HG02642 (cell line): ENCODE results near the gene PLCB4.

Experiments used
- ATAC-seq: cut with Tn5 transposase; IDR thresholded peaks from one replicate; pipeline ENCODE4 v1.9.1; 2021; ENCODE audit warnings: mild to moderate bottlenecking; ENCODE audit not compliant: unreplicated experiment, poor library complexity

The PLCB4 gene

DNA sequence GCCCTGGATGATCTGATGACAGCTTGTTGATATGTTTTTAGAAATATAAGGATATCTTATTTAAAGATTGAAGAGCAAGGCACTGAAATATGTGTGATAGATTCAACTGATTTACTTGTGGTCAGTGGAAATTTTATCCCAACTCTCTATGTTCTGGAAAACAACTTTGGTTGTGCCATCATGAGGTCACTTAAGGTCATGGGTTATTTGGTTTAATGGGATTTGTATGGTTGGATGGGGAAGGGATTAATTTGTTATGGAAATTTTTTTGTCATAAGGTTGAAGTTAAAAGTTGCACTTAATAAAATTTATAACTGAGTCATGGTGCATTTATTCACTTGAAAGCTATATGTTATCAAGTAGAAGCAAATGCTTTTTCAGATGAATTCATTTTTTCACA is 231.2 kb downstream of the PLCB4 start:
- ATAC-seq, result no peak

DNA sequence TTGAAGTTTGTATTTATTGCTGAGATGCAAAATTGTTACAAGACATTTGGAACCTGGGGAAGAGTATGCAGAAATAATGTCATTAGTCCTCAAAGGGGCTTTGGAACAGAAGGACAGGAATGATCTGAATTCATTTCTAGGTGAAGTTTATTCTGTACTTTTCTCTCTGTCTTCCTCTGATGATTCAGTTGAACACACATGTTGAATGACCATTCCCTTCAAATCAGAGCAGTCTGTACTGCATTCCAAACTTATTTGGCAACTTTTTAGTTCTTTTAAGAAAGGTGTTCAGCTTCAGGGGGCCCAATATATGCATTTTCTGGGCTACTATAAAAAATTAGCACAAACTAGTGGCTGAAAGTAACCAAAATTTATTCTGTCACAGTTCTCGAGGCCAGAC is 231.6 kb downstream of the PLCB4 start:
- ATAC-seq, result no peak

DNA sequence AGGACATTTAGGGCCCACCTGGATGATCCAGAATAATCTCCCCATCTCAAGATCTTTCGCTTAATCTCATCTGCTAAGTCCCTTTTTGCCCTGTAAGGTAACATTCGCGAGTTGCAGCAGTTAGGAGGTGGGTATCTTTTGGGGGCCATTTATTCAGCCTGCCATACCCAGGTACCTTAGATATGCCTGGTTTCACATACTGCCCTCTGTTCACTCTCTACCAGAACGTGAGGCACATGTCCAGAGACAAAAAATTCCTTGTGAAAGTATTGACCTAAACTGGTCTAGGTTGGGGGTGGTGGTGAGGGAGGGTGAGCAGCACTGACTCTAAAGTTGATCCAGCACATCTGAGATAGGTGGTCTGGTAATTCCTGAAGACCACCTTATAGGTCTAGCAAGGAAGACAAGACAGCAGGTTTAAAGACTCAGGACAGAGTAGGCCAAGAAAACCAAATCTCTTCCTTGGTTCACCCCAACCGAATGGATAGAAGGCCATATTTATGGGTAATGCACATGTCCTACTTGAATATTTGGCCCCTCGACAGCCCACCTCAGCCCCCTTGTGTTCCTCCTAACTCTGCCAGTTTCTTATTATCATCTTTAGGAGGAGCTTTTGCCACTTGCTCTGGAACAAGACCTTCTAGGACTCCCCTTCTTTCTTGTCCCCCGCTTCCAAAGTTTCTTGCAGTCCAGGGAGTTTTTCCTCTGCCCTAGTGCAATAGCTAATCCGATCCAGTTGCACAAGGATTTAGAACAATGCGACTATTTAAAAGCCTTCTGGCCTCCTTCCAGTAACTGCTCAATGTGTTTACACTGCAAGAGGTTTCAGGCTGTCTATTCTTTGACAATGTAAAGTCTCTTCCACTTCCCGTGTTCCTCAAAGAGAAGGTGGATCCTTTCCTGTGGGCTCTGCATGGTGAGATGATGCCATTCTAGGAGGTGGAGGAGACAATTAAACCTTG is 232.5 kb downstream of the PLCB4 start:
- no peak for ATAC-seq

DNA sequence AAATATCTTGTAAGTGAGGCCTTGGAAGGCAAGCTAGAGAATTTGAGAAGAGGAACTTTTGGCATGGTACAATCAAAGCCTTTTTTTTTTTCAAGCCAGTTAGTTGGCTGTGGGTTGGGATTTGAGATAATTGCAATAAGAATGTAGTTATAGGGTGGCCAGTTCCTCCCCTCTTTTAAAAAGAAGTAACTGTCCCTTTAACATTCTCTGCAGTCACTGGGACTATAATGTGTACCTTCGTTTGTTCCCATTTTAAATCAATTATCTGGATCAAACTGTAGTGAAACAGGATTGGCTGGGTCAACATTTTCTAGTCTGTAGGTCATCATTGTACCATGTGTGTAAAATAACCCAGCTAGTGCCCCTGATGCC is 233.2 kb downstream of the PLCB4 start:
- ATAC-seq, result no peak

DNA sequence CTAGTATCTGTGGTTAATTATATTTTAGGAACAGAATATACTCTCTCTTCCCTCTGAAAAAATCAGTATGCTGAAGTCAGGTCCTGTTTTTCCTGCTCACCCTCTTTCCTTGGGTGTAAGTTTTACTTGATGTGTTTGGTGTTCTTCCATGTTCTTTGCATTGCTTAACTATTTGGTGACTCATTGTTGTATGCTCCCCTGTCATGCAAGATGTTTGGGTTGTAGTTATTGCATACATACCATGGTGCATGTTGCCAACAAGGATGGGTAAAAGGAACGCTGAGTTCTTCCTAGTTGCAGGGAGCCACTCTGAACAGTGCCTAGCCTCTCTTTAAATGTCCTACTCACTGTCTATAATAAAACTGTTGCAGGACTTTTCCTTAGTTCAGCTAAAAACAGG is 237.6 kb downstream of the PLCB4 start:
- ATAC-seq, result no peak

DNA sequence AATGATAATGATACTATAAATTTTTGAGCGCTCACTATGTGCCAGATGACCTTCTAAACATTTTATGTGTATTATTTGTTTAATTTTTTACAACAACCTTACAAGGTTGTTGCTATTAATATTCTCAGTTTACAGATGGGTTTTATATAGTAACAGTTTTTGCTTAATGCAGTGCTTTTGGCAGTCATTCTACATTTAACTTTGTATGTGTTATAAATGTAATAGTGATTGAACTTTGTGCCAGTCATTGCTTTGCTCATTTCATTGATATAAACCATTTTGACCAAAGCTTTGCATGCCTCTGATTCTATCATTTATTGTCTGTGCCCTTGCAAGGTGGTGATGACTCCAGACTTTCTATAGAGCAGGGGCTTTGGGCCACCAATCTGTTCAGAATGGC is 239.2 kb downstream of the PLCB4 start:
- ATAC-seq, result no peak

DNA sequence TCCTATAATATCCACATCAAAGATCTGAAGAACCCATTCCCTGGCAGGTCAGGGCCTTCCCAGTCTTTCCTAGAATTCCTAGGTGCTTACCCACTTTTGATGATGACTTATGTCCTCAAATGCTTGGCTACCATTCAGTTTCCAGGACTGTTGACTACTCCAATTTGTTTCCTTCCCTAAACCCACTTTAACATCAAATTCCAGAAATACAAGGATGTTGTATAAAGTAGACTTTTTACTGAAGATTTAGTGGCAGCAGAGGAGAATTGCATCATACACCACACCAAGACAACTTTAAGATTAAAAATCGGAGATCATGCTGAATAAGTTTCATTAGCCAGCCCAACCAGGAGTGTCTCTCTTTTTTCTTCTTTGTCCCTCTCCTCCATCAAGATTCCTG is 242.2 kb downstream of the PLCB4 start:
- no peak for ATAC-seq

DNA sequence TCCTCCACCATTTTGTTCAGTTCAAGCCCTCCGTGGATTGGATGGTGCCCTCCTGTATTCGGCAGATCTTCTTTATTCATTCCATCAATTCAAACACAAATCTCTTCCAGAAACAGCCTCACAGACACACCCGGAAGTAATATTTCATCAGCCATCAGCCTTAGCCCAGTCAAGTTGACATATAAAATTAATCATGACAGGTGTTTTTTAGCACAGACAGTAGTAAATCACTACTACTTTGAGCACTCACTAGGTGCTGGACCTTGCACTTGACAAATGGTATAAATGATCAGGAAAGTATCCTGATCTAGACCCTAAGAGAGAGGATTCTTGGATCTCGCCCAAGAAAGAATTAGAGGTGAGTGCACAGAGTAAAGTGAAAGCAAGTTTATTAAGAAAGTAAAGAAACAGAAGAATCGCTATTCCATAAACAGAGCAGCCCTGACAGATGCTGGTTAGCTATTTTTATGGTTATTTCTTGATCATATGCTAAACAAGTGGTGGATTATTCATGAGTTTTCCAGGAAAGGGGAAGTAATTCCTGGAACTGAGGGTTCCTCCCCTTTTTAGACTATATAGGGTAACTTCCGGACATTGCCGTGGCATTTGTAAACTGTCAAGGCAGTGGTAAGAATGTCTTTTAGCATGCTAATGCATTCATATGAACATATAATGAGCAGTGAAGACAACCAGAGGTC is 250.9 kb downstream of the PLCB4 start:
- no peak for ATAC-seq

DNA sequence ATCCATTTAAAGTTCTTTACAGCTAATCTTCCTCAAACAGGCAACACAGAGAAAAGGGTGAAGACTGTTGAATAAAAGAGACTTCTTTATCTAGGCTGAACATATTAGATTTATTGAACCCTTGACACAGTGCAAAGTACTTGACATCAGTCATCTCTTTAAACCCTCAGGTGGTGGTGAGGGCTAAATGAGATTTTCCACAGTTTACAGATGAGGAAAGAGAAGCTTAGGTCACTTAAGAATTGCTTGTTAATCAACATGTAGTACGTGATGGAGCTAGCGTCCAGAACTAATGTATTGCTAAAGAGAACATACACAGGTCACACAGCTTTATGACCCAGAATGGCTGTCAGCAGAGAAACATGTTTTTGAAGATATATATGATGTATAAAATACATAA is 252.1 kb downstream of the PLCB4 start:
- ATAC-seq, result no peak

DNA sequence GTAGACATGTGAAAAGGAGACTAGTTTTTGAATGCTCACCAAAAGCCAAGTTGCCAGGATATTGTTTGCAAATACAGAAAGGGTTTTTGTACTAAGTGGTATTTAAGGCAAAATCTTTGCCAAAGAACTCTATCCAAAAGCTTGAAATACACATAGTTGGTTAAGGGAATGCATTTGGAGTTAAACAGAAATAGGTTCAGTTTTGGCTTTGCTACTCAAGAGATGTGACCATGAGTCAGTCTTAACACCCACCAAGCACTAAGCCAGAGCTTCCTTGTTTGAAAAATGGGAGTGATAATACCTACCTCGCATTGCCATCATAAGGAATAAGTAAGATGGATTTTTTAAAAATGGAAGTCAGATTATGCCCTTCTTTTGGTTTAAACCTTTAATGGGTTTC is 253.8 kb downstream of the PLCB4 start:
- ATAC-seq, result no peak

DNA sequence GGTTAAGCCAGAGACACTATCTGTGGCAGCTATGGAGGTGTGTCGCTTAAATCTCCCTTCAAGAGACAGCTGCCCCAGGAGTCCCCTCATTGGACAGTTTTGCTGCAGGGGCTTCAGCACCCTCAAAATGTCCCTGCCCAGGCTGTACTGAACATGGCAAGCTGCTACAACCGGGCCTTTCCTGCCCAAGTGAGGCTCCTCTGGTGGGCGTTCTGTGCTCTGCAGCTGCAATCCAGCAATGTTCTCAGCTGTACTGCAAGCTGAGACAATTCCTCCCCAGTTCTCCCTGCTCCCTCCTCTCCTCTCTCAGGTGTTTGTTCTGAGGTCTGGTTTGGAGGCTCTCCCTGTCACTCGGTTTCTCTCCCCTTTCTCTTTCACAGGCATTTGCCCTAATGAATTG is 254.7 kb downstream of the PLCB4 start:
- ATAC-seq, result no peak

DNA sequence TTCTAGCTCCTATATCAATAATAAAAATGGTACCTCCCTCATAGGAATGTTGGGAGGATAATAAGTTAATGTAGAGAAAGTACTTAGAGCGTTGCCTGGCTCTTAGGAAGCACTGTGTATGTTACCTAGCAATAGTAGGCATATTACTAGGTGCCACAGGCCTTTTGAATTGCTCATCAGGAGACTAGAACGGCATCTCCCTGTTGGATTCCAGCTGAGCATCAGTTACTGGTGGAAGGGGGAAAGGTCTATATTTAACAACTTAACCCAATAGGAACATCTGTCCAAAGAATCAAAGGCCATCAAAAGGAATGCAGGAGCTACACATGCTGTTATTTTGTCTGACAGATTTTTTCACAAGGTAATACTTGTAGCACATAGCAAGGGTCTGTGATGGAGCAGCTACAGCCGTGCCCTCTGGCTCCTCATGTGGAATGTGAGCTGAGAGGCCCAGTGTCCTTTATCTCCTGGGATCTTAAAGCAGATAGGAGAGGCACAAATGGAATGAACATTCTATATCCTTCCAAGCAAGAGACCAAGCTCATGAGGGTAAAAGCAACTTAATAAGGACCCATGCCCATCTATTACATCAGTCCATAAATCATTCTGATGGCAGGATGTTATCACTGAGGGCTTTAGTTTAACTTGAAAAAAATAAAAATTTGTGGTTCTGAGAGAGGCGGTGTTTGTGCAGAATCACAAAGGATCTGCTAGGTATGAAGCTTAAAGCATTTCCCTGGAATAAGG is 260.6 kb downstream of the PLCB4 start:
- no peak for ATAC-seq

DNA sequence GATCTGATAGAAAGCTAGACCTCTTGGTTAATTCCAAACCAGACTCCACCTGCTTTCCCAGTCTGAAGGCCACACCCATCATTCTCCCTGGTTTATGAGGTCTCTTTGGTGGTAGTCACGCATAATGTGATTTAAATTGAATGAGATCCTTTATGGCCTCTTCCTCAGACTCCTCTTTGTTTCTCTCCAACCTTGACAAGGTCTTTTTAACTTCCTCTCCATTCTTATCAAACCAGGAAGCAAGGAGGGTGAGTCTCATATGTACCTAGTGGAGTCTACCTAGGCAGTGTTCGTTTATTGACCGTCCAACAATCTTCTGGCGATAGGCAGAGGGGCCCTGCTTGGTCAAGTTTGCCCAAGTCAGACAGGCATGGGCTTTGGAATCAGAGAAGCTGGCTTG is 261.3 kb downstream of the PLCB4 start:
- ATAC-seq, result no peak

DNA sequence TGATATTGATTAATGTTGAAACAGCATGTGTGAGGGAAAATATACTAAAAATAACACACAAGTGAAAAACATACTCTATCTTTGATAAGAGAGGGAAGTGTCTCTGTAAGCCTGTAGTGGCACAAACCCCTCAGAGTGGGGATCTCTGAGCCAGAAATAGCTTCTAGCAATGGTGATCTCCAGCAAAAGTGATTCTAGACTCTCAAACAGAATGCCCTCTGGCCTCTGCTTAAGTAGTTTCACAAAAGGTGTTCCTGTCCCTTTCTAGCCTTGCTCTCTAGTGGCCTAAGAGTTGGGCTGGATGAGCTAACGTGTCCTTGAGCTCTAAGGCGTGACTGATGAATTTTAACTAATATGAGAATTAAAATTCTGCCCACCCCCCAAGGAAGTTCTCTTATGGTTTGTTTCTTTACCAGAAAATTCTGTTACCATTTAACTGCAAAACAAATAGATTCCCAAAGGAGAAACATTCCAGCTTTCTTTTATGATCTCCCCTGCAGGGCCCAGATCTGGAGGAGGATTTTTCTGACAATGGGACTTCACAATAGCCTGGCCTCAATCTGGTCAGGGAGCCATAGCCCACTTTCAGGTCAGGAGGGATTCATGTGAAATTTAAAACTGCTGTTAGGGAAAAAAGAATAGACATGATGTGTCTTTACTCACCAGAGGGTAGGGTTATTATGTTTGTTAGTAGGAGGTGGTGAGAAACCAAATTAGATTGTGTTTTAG is 263.0 kb downstream of the PLCB4 start:
- no peak for ATAC-seq

DNA sequence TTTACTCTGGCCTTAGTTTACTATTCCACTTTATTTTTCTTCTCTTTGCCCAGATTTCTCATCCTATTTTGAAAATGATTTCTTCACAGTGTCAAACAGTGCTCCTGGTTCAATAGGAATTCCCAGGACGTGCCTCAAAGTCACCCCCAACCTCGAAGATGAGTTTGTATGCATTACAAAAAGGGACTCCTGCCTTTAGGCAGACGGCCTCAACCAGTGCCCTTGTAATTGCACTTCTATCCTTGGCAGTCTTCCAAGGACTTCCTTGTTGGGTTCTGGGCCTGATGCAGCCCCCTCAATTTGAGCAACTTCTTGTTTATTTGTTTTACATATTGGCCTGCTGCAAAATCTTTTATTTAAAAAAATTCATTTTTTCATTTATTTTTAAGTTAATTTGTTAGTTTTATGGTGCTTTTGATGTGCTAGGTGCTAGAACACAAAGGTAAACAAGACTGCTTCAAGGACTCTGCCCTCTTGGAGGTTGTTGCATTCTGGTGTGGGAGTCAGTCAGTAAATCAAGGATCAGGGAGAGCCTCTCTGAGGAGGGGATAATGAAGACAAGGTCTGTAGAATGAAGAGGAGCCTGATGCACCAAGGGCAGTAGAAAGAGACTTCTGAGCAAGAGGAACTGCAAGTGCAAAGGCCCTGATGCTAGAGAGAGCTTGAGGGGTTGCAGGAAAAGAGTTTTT is 264.0 kb downstream of the PLCB4 start:
- ATAC-seq, result no peak

DNA sequence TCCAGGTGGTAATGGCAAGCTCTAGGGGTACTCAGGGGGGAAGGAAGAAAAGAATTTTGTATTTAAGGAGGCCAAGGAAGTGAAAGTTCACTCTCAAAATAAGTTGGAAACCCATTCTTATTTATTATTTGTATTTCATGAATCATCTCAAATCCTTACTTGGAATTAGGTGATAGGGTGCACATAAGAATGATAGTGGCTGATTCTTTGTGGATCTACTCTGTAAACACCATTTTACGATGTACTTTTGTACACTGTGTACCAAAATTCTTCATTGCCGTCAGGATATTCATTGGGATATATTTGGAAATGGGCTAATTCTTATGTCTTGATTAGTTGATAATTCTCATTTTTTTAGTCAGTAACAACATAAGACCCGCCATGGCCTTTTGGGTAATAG is 266.0 kb downstream of the PLCB4 start:
- ATAC-seq, result no peak

DNA sequence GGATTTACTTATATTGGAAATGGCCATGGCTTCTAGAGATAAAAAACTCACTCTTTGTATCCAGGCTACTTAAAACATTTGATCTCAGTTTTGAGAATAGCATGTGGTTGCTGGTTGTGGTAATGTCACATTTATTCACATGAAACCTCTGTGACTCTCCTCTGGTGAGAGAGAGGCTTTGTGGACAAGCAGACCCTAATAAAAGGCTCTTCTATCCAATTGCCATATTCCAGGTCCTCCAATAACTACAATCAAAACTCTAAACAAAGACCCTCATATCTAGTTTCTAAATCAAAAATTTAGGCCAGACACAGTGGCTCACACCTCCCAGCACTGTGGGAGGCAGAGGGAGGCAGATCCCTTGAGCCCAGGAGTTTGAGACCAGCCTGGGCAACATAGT is 269.2 kb downstream of the PLCB4 start:
- no peak for ATAC-seq

DNA sequence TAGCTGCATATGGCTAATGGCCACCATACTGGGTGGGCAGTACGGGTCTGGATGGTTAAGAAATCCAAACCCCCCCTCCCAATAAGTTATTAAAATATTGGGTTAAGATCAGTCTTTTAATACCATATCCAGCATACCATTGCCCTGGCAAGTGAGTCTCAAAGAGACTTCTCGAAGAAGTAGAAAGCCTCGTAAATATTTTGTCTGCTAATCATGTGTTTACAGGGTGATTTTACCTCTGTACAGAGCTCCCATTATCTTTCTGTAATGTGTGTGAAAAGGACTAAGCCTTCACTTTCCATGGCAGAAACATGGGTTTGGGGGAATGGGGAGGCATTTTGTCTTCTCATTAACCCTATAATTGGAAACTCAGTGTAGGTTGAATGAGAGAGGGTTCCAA is 270.8 kb downstream of the PLCB4 start:
- no peak for ATAC-seq

DNA sequence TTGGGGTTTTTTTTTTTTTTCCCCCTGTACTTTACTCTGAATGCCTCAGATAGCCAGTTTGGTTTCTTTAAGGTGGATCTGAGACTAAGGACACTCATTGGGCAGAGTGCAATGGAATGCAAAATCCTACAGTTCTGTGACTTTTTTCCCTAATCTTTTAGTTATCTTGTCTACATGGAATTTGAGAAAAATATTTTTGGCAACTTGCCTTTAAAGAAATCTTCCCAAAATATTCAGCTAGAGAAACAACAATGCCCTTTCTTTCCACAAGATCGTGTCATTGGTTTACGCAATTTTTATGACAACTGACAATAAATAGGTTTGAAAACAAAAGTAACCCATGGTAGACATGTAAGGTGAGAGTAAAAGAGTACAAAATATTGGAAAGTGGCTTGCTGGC is 273.8 kb downstream of the PLCB4 start:
- no peak for ATAC-seq
